Activated CD8-positive, alpha-beta memory T cell treated with anti-CD3 and anti-CD28 coated beads, Interleukin-2, amount 50 U/mL, for 1 hour (primary cell): ENCODE measurements around the gene TBC1D24.
"Not testable (repeated sequence)": the region's sequence is repeated elsewhere in the genome, so short reads cannot be mapped to it uniquely, and the experiment has no call there.

Experiments used
- DNase-seq: peaks from one replicate; pipeline ENCODE4 v3.0.0-alpha.2; 2020; ENCODE audit errors: extremely low read depth

Gene TBC1D24

GRCh38 chr16:2474877-2475412, at the start of gene TBC1D24:
Gene TBC1D24, plus strand, starts transcription at chr16:2475127. Its CDS starts 21,022 bp downstream, at chr16:2496149.
- no peak for DNase-seq

DNA sequence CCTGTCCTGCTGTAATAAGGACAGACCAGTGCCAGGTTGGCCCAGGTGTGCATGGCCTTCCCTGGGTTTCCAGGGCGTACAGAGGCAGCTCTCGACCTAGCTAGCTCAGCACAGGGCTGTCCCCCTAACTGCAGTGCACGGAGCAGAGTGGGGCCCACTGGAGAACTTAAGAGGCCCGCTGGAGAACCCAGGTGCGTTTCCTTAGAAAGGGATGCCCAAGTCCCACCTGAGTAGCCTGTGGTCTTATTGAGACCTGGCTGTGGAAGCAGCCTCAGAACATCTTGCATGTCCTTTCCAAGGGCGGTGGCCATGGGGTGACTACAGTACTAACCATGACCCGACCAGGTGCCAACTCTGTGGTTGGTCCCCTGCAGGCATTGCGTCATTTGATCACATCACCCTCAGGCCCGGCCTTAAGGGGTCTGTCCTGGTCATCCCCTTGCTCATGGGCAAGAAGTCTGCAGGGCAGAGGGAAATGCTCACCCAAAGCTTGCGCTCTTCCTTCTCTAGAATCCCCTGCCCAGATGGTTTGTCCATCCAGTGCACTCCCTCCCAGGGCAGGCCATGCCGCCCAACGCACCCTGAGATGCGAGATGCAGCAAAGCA, 49.0 kb upstream of the TBC1D24 start:
- no peak for DNase-seq

DNA sequence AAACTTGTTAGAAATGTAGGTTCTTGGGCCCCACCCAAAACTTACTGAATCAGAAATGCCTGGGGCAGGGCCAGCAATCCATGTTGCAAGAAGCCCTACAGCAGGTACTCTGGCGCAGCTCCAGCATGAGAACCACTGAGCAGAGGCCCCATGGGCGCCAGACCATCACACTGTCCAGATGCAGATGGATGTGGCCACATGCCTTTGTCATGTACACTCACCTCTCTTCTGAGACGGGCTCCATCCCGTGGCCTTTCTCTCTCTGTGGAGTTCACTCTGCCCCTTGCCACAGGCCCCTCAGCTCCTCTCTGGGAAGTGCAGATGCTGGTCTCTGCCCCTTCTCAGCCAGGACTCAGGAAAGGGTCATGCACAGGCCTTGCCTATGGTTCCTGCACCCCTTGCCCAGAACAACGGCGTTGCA, 48.0 kb upstream of the TBC1D24 start:
- DNase-seq: no peak

DNA sequence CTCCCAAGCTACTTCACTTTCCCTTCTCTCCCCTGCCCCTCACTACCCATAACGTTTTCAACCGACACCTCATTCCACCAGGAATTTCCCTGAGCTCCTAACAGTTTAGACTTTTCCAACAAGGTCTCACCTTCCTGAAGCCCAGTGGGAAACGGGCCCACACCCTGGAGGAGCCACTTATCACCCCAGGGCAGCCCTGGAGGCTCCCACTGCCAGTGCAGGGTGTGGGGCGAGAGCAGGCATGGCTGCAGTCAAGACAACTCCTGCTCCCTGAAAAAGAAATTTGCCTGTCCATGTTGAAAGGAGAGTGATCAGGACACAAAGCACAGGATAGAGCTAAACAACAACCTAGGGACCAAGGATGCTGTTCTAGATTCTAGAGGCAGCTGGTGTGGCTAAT, 47.4 kb upstream of the TBC1D24 start:
- DNase-seq: no peak

GRCh38 chr16:2428051-2428783, 46.7 kb upstream of the TBC1D24 start:
- DNase-seq: no peak

DNA sequence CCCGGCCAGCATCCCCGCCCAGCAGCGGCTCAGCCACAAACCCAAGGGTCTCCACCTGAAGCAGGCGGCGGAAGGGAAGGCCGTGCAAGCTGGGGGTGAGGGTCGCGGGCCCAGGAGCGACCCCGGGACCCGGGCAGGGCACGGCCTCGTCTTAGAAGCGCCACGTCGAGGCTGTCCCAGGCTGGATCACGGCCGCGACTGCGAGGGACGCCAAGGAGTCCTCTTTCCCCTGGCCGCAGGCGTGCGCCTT, 46.2 kb upstream of the TBC1D24 start:
- no peak for DNase-seq

- peak; percentile 87 for DNase-seq
Observed at GRCh38 chr16:2429034-2429770, 45.7 kb upstream of the TBC1D24 start, which contains the start of gene CCNF. Gene CCNF, plus strand, starts transcription at chr16:2429447. Its CDS starts 35 bp downstream, at chr16:2429482.

DNA sequence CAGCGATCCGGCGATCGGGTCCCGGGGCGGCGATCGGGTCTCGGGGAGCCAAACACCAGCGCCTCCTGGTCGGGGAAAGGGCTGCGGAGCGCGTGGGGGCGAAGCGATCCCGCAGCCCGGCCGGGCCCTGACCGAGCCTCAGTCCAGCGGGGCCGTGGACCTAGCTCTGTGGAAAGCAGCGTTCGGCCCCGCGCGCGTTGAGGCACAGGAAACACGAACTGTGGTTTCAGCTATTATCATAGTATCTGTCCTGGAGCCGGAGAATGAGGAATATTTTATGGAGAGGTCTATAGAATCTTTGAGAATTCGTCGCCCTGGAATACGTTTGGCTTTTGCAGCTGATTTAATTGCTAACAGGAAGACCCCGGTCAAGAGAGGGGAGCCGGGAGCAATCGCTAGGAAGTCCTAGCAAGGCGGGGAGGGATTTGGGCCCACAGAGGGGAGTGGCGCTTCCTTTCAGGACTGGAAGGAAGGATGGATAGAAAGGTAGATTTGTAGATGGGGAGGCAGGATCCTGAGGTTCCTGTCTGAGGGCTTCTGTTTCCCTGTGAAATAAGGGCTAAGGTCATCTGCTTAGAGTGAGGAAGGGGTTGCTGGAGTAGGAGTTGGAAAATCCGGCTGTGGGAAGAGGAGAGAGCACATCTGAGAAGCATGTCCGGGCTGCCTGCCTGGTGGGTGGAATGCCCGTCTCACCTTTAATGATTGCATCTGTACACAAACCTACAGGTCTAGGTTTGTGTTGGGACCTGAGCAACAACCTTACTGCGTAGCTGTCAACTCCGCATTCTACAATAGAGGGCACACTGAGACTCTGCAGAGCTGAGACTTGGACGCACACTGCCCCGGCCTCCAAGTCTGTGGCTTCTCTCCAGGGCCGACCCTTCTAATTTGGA, 44.9 kb upstream of the TBC1D24 start:
- DNase-seq: no peak

DNA sequence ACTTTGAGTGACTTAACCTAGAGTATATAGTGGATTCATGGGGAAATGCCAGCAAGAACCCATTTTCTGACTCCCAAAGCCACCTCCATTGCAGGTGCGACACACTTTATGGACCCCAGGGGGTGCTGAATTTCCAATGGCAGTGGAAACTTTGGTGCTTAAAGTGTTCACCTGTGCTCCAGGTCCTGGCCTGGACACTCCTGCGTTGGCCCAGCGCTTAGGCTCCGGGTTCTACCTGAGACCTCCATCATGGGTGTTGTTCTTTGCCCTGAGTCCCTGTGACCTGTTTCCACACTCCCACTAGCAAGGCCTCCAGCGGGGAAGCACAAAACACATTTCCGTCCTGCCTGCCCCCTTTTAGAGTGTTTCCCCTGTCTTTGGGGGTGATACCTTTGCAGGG, 42.6 kb upstream of the TBC1D24 start:
- no peak for DNase-seq

GRCh38 chr16:2432801-2433505, 42.0 kb upstream of the TBC1D24 start:
- no peak for DNase-seq

DNA sequence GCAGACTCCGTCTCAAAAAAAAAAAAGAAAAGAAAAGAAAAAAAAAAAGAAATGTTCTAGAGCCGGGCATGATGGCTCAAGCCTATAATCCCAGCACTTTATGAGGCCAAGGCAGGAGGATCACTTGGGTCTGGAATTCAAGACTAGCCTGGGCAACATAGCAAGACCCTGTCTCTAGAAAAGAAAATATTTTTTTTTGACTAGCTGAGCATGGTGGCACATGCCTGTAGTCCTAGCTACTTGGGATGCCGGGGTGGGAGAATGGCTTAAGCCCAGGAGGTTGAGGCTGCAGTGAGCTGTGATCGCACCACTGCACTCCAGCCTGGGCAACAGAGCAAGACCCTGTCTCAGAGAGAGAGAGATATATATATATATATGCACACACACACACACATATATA, 39.7 kb upstream of the TBC1D24 start:
- not testable (repeated sequence) for DNase-seq

GRCh38 chr16:2436110-2436509, 38.8 kb upstream of the TBC1D24 start:
- no peak for DNase-seq

GRCh38 chr16:2437032-2437790, 37.7 kb upstream of the TBC1D24 start:
- DNase-seq: no peak

DNA sequence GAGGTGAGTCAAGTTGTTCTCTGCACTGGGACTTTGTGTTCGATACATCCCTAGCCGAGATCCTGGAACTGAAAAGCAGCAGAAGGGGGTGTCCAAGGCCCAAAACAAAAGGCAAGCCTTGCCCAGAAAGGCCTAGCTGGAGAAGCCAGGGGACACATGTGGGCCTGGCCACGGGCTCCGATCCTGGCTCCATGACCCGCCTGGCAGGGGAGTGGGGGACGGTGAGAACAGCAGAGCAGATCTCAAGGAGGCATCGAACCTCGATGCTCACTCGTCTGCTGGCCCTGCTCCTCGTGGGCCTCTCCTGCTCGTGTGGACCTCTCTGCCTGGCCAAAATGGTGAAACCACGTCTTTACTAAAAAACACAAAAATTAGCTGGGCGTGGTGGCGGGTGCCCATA, 36.8 kb upstream of the TBC1D24 start:
- DNase-seq: no peak

GRCh38 chr16:2439598-2439997, 35.3 kb upstream of the TBC1D24 start:
- no peak for DNase-seq

- not testable (repeated sequence) for DNase-seq
Observed at GRCh38 chr16:2441143-2441804, 33.7 kb upstream of the TBC1D24 start.

- DNase-seq: no peak
Observed at GRCh38 chr16:2443555-2443954, 31.4 kb upstream of the TBC1D24 start.

GRCh38 chr16:2447920-2448583, 26.9 kb upstream of the TBC1D24 start:
- no peak for DNase-seq

DNA sequence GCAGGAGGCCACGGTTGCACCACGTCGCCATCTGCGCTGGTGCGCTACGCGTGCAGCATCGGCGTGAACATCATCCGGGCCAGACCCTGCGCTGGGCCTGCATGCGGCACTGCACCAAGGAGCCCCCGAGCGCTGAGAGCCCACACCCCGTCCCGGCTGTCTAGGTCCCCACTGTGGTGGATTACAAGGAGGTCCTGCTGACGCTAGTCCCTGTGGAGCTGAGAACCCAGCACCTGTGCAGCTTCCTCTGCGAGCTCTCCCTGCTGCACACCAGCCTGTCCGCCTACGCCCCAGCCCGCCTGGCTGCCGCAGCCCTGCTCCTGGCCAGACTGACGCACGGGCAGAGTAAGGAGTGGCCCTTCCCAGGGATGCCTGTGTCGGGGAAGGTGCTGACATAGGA, 25.8 kb upstream of the TBC1D24 start:
- no peak for DNase-seq
